ENCODE results near the gene EIF5AL1.

GRCh38 chr10:79492256-79492655 is 20.1 kb upstream of the EIF5AL1 start:
- TF ChIP-seq CTCF (IDR thresholded peaks at IDR 0.05) (no peak), POLR2A (IDR thresholded peaks at IDR 0.05) (no peak)
